ENCODE measurements around the gene PPP1R8.

GRCh38 chr1:27894521-27894920 is 63.9 kb downstream of the PPP1R8 start:
- TF ChIP-seq, protein P1, sequence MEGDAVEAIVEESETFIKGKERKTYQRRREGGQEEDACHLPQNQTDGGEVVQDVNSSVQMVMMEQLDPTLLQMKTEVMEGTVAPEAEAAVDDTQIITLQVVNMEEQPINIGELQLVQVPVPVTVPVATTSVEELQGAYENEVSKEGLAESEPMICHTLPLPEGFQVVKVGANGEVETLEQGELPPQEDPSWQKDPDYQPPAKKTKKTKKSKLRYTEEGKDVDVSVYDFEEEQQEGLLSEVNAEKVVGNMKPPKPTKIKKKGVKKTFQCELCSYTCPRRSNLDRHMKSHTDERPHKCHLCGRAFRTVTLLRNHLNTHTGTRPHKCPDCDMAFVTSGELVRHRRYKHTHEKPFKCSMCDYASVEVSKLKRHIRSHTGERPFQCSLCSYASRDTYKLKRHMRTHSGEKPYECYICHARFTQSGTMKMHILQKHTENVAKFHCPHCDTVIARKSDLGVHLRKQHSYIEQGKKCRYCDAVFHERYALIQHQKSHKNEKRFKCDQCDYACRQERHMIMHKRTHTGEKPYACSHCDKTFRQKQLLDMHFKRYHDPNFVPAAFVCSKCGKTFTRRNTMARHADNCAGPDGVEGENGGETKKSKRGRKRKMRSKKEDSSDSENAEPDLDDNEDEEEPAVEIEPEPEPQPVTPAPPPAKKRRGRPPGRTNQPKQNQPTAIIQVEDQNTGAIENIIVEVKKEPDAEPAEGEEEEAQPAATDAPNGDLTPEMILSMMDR (IDR thresholded peaks at IDR 0.05; ENCODE audit: poor library complexity): no peak
- TF ChIP-seq EZH2phosphoT487 (IDR thresholded peaks at IDR 0.05; ENCODE audit: low read depth, severe bottlenecking, unreplicated experiment): no peak
- TF ChIP-seq EZH2 (IDR thresholded peaks at IDR 0.05; ENCODE audit: borderline replicate concordance): no peak

Measured in hepatocyte (in vitro differentiated cells).